Activated T-cell treated with anti-CD3 and anti-CD28 coated beads, Interleukin-2, amount 50 U/mL, for 72 hours (primary cell): ENCODE data around the gene USP5. TPM values are rescaled to one million over a fixed set of nuclear protein-coding genes. Genes with fewer than 3 reads are reported as not detected.
"Not testable (repeated sequence)": the region's sequence is repeated elsewhere in the genome, so short reads cannot be mapped to it uniquely, and the experiment has no call there.

ENCODE experiments used
- ATAC-seq, 2 donors: fragments of 150-1000 bp; cut with Tn5 transposase; replicated peaks in 1 of 2; 2 replicates each; pipeline ENCODE4 v1.10.0; 2021; ENCODE audit warnings: moderate library complexity in 2 of 2, mild to moderate bottlenecking in 1 of 2
- DNase-seq, 2 donors: peaks; one replicate each; pipeline ENCODE4 v3.0.0; 2021 to 2022; ENCODE audit warnings: mixed read lengths in 1 of 2
- H3K27ac Mint-ChIP-seq: one replicate; pipeline ENCODE4 v1.8.0; 2022; ENCODE audit warnings: mild to moderate bottlenecking, moderate library complexity, mixed read lengths
- H3K27me3 Mint-ChIP-seq: one replicate; pipeline ENCODE4 v1.8.0; 2022; ENCODE audit warnings: low read depth, mixed read lengths
- H3K36me3 Mint-ChIP-seq, 2 donors: one replicate each; pipeline ENCODE4 v1.8.0; 2022; ENCODE audit warnings: mixed read lengths in 2 of 2, mild to moderate bottlenecking in 1 of 2; ENCODE audit not compliant: insufficient read depth in 2 of 2
- H3K4me1 Mint-ChIP-seq: one replicate; pipeline ENCODE4 v1.8.0; 2022; ENCODE audit warnings: low read depth, mixed read lengths
- H3K4me3 Mint-ChIP-seq, 2 donors: one replicate each; pipeline ENCODE4 v1.8.0; 2022; ENCODE audit warnings: mild to moderate bottlenecking in 2 of 2, mixed read lengths in 2 of 2, moderate library complexity in 2 of 2
- H3K9me3 Mint-ChIP-seq, 2 donors: one replicate each; pipeline ENCODE4 v1.8.0; 2022; ENCODE audit warnings: mixed read lengths in 2 of 2
- total RNA-seq, 2 donors: library from RNA; stranded (reverse); gene quantifications; one replicate each; pipeline ENCODE4 v1.2.3, GENCODE V29; 2022

Gene USP5
- total RNA-seq, 2 donors from 2014 or later, result 98.0 to 105 TPM

GRCh38 chr12:6899427-6899826 lies 47.5 kb downstream of the USP5 start:
- no peak for DNase-seq
- Mint-ChIP-seq H3K36me3 (no peaks in the 10 kb centered on the region), H3K9me3 (no peaks in the 10 kb centered on the region), H3K27me3 (no peaks in the 10 kb centered on the region), H3K4me3 (no peak overlapping the region), H3K4me1 (peaks cover 14% of the 10 kb centered on the region), H3K27ac (no peak overlapping the region)
- ATAC-seq, result no peak

GRCh38 chr12:6899837-6900519 lies 48.0 kb downstream of the USP5 start:
- no peaks in the 10 kb centered on the region for H3K36me3 Mint-ChIP-seq
- H3K27me3 Mint-ChIP-seq, result no peaks in the 10 kb centered on the region
- ATAC-seq, result no peak
- no peak for DNase-seq
- H3K4me3 Mint-ChIP-seq, result no peak overlapping the region
- H3K9me3 Mint-ChIP-seq, result no peaks in the 10 kb centered on the region
- peaks cover 14% of the 10 kb centered on the region for H3K4me1 Mint-ChIP-seq
- no peak overlapping the region for H3K27ac Mint-ChIP-seq

GRCh38 chr12:6902448-6902847 lies 50.5 kb downstream of the USP5 start:
- no peaks in the 10 kb centered on the region for H3K36me3 Mint-ChIP-seq
- DNase-seq, result no peak
- H3K4me1 Mint-ChIP-seq, result peaks cover 14% of the 10 kb centered on the region
- ATAC-seq, result no peak
- no peaks in the 10 kb centered on the region for H3K27me3 Mint-ChIP-seq
- H3K9me3 Mint-ChIP-seq, result no peaks in the 10 kb centered on the region
- H3K27ac Mint-ChIP-seq, result no peak overlapping the region
- no peak overlapping the region for H3K4me3 Mint-ChIP-seq

GRCh38 chr12:6903722-6904121 lies 51.8 kb downstream of the USP5 start:
- Mint-ChIP-seq H3K27ac (no peak overlapping the region), H3K36me3 (no peaks in the 10 kb centered on the region), H3K27me3 (no peaks in the 10 kb centered on the region), H3K9me3 (no peaks in the 10 kb centered on the region), H3K4me3 (no peak overlapping the region), H3K4me1 (peaks cover 14% of the 10 kb centered on the region)
- DNase-seq (no peak), ATAC-seq (no peak)

GRCh38 chr12:6904280-6905276 lies 52.6 kb downstream of the USP5 start, which contains the start of gene LRRC23:
Gene LRRC23 (plus strand): TSS chr12:6904822. CDS start chr12:6905634, 812 bp downstream.
- no peak within 1 kb of the TSS for H3K27ac Mint-ChIP-seq
- no peaks in the 10 kb centered on the region for H3K27me3 Mint-ChIP-seq
- DNase-seq, result peak; percentile 97 to 98
- H3K4me3 Mint-ChIP-seq, result no peak within 1 kb of the TSS
- H3K9me3 Mint-ChIP-seq, result no peaks in the 10 kb centered on the region
- no peaks in the 10 kb centered on the region for H3K36me3 Mint-ChIP-seq
- H3K4me1 Mint-ChIP-seq, result peaks cover 10% of the 10 kb centered on the region
- peak; percentile 95 to 98 for ATAC-seq

- Mint-ChIP-seq H3K36me3 (no peaks in the 10 kb centered on the region), H3K4me3 (no peak overlapping the region), H3K27ac (no peak overlapping the region), H3K9me3 (no peaks in the 10 kb centered on the region), H3K27me3 (no peaks in the 10 kb centered on the region), H3K4me1 (peaks cover under 1% of the 10 kb centered on the region)
- no peak for ATAC-seq
- no peak for DNase-seq
Measured at GRCh38 chr12:6905414-6906040, 53.6 kb downstream of the USP5 start.

- not testable (repeated sequence) for ATAC-seq, H3K4me1 Mint-ChIP-seq, H3K27me3 Mint-ChIP-seq, H3K27ac Mint-ChIP-seq, H3K4me3 Mint-ChIP-seq, DNase-seq, H3K9me3 Mint-ChIP-seq, H3K36me3 Mint-ChIP-seq
Measured at GRCh38 chr12:6908141-6908540, 56.2 kb downstream of the USP5 start.

GRCh38 chr12:6909421-6910145 lies 57.6 kb downstream of the USP5 start:
- H3K4me1 Mint-ChIP-seq, result peaks cover 16% of the 10 kb centered on the region
- H3K27ac Mint-ChIP-seq, result no peak overlapping the region
- H3K27me3 Mint-ChIP-seq, result no peaks in the 10 kb centered on the region
- no peak for DNase-seq
- H3K9me3 Mint-ChIP-seq, result no peaks in the 10 kb centered on the region
- peak in 1 of 2 donors; percentile 22 for ATAC-seq
- no peak overlapping the region for H3K4me3 Mint-ChIP-seq
- H3K36me3 Mint-ChIP-seq, result no peaks in the 10 kb centered on the region

GRCh38 chr12:6912164-6912935 lies 60.4 kb downstream of the USP5 start:
- peak overlapping the region; percentile 51 to 99 for H3K4me3 Mint-ChIP-seq
- no peaks in the 10 kb centered on the region for H3K27me3 Mint-ChIP-seq
- peaks cover 42% of the 10 kb centered on the region for H3K4me1 Mint-ChIP-seq
- DNase-seq (no peak), ATAC-seq (no peak)
- H3K27ac Mint-ChIP-seq, result no peak overlapping the region
- H3K36me3 Mint-ChIP-seq, result peaks cover 0 to 3% of the 10 kb centered on the region in 2 donors
- no peaks in the 10 kb centered on the region for H3K9me3 Mint-ChIP-seq

- Mint-ChIP-seq H3K4me3 (peak within 1 kb of the TSS; percentile 99), H3K27me3 (no peaks in the 10 kb centered on the region), H3K4me1 (peaks cover 45% of the 10 kb centered on the region), H3K36me3 (peaks cover 0 to 5% of the 10 kb centered on the region in 2 donors), H3K9me3 (no peaks in the 10 kb centered on the region), H3K27ac (peak within 1 kb of the TSS; percentile 85)
- ATAC-seq, result peak; percentile 91 to 95
- peak; percentile 89 for DNase-seq
Measured at GRCh38 chr12:6914246-6914946, 62.4 kb downstream of the USP5 start, which contains the start of gene ENO2. Gene ENO2 (plus strand): TSS chr12:6914580. CDS start chr12:6915833, 1,253 bp downstream.

- H3K4me3 Mint-ChIP-seq, result peak overlapping the region; percentile 99
- H3K27me3 Mint-ChIP-seq, result no peaks in the 10 kb centered on the region
- no peaks in the 10 kb centered on the region for H3K9me3 Mint-ChIP-seq
- no peak for DNase-seq
- peak in 1 of 2 donors; percentile 12 for ATAC-seq
- H3K27ac Mint-ChIP-seq, result peak overlapping the region; percentile 81
- H3K36me3 Mint-ChIP-seq, result peaks cover 3 to 13% of the 10 kb centered on the region in 2 donors
- peaks cover 53% of the 10 kb centered on the region for H3K4me1 Mint-ChIP-seq
Measured at GRCh38 chr12:6914947-6915788, 63.2 kb downstream of the USP5 start.
